ENCODE results near the gene LRRC32.

GRCh38 chr11:76638270-76639197, 32.0 kb downstream of the LRRC32 start:
- no peak for TF ChIP-seq POLR2A (IDR thresholded peaks at IDR 0.05)
- no peak for TF ChIP-seq EP300 (IDR thresholded peaks at IDR 0.05)
- TF ChIP-seq CTCF (IDR thresholded peaks at IDR 0.05) = no peak
- no peak for TF ChIP-seq POLR2AphosphoS5 (IDR thresholded peaks at IDR 0.05)
